ENCODE data around the gene SLC35F4. TPM values are rescaled to one million over a fixed set of nuclear protein-coding genes. Genes with fewer than 3 reads are reported as not detected.
"Not testable (repeated sequence)": the region's sequence is repeated elsewhere in the genome, so short reads cannot be mapped to it uniquely, and the experiment has no call there.

The SLC35F4 gene
- total RNA-seq, 1 donor from 2014 or later = 1.6 TPM

DNA sequence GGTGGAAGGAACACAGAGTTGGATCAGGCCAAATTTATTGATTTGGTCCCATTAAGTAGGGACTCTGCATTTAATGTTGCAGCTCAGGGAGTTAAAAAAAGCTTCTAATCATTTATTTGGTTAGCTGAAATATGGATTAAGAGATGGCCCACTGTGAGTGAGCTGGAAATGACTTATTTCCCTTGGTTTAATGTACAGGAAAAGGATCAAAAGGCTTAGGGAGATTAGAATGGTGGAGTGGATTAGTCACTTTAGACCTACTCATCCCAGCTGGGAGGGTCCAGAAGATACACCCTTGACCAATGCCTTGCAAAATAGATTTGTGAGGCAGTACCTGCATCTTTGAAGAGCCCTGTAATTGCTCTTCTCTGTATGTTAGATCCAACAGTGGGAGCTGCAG lies 143.8 kb downstream of the SLC35F4 start:
- not testable (repeated sequence) for DNase-seq

DNA sequence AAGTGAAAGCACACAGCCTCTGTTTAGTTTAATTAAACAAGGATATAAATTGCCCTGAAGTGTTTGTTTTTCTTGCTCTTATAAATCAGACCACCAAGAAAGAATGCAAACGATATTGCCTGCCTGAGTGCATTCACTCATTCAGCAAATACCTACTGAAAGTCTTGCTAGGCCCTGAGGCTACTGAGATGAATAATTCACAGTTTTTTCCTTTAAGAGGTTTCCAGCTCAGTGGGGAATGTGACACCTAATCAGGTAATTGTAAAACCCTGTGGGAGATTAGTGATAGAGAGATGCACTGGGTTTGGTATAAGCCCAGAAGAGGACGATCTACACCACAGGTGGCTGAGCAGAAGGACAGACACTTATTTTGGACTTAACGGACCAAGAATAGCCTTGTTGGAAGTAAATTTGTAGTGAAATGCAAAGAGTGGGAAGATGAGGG lies 151.4 kb downstream of the SLC35F4 start:
- no peak for DNase-seq

GRCh38 chr14:57712698-57713097 lies 153.2 kb downstream of the SLC35F4 start:
- DNase-seq = no peak

DNA sequence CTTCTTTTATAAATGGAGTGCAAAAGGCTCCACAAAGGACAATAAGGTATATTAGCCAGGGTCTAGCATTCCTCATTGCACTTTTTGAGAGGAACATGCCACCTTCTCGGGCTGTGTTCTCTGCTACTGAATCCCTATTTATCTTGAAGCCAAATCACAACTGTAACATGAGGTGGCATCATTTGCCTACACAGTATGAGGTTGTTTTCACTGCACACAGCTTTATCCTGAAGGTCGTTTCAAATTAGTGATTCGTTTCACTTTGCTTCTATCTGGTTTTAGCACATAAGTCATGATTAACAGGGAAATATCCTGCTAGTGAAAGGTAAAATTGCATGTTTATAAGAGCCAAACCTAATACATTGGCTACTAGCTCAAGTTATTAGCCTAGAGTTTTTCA lies 153.8 kb downstream of the SLC35F4 start:
- no peak for DNase-seq

DNA sequence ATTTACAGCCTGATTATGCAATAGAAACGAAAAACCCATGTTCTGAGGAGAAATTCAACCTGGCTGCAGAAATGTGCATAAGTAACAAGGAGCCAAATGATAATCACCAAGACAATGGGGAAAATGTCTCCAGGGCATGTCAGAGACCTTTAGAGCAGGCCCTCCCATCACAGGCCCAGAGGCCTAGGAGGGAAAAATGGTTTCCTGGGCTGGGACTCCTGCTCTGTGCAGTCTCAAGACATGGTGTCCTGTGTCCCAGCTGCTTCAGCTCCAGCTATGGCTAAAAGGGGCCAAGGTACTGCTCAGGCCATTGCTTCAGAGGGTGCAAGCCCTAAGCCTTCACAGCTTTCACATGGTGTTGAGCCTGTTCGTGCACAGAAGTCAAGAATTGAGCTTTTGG lies 156.0 kb downstream of the SLC35F4 start:
- no peak for DNase-seq

- DNase-seq = not testable (repeated sequence)
Measured at GRCh38 chr14:57709086-57709485, 156.8 kb downstream of the SLC35F4 start.

DNA sequence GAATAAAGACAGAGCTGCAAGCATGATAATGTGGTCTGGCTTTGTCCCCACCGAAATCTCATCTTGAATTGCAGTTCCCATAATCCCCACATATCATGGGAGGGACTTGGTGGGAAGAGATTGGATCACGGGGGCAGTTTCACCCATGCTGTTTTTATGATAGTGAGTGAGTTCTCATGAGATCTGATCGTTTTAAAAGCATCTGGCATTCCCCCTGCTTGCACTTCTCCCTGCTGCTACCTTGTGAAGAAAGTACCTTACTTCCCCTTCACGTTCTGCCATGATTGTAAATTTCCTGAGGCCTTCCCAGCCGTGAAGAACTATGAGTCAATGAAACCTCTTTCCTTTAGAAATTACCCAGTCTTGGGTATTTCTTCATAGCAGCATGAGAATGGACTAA lies 158.7 kb downstream of the SLC35F4 start:
- no peak for DNase-seq

GRCh38 chr14:57704763-57705162 lies 161.1 kb downstream of the SLC35F4 start:
- DNase-seq = no peak

GRCh38 chr14:57699947-57700346 lies 165.9 kb downstream of the SLC35F4 start:
- DNase-seq = no peak

DNA sequence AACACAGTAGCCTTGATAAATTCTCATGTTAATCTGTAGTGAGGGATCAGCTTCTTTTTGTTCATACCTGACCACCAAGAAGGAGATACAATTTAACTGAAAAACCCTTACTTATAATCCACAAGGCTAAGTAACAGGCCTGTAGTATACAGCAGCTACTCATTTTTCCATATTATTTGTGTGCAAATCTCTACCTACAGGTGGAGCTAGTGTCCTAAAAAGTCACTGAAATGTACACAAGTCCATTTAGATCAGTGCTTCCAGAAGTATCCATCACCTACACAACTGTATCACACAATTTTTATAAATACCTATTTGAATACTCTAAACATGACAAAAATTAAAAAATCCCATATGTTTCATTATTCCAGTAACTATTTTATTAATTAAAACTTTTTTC lies 173.2 kb downstream of the SLC35F4 start:
- no peak for DNase-seq

- no peak for DNase-seq
Measured at GRCh38 chr14:57687416-57687815, 178.5 kb downstream of the SLC35F4 start.

GRCh38 chr14:57686304-57686703 lies 179.6 kb downstream of the SLC35F4 start:
- no peak for DNase-seq

DNA sequence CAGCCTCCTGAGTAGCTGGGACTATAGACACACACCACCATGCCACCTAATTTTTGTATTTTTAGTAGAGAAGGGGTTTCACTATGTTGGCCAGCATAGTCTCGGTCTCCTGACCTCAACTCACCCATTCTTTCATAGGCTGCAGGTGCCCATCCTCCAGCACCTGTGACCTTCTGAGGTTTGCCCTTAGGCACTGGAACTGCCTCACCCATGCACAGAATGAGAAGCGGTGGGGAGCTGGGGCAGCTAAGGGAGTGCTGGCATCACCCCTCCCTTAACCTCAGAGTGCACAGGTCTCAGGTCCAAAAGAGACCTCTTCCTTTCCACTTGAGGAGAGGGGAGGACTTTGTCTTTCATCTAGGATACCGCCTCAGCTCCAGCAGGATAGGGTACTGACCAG lies 194.9 kb downstream of the SLC35F4 start:
- DNase-seq = no peak

GRCh38 chr14:57660208-57660607 lies 205.7 kb downstream of the SLC35F4 start:
- DNase-seq = no peak

- no peak for DNase-seq
Measured at GRCh38 chr14:57659052-57659451, 206.8 kb downstream of the SLC35F4 start.

DNA sequence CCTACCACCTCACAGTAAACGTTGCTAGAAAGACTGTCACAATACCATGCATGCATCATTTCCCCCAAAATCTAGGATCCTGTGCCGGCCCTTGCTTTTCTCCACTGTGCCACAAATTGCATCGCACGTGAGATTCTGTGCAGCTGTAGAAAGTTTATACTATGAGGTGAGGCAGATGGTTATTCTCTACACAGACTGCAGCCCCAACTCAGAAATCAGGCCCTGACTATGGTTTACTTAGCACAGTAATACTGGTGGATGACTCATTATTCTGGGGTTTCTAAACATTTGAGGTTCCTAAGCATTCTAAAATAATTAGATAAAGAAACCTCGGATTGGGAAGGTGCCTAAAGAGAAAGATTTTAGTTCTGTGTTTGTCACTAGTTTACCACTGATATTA lies 208.4 kb downstream of the SLC35F4 start:
- no peak for DNase-seq

GRCh38 chr14:57656853-57657252 lies 209.0 kb downstream of the SLC35F4 start:
- no peak for DNase-seq

DNA sequence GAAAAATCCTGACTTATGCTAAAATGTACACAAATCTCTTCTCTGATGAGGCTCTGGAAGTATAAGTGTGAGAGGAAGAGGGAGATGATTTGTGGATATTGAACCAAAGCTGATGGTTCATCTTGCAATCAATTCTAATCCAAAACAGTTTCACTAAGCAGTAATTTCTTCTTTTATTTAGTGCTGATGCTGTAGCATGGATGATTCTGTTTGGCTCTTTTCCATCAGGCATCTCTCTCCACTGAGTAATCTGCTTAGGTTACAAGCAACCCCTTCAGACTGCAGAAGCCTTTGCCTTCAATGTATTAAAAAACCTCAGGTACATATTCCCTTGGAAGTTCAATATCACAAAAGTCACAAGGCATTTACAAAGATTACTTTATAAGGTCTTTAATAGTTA lies 213.1 kb downstream of the SLC35F4 start:
- no peak for DNase-seq

GRCh38 chr14:57641776-57642175 lies 224.1 kb downstream of the SLC35F4 start:
- no peak for DNase-seq

DNA sequence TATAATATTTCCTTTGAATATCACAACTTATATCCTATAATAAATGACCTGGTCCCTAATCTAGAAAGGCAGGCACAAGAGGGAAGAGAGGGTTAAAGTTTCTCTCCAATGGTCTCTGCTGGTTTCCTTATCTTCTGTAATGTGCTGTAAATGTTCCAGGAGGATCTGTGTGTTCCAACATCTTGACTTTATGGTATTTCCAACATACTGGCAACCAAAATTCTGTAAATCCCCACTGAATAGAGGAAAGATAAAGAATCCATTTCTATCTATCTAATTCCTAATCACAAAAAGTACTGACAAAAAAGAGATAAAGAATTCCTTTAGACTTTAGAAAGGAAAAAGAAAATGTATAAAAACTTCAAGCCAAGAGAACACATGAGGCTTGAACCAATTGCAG lies 225.9 kb downstream of the SLC35F4 start:
- DNase-seq = no peak

DNA sequence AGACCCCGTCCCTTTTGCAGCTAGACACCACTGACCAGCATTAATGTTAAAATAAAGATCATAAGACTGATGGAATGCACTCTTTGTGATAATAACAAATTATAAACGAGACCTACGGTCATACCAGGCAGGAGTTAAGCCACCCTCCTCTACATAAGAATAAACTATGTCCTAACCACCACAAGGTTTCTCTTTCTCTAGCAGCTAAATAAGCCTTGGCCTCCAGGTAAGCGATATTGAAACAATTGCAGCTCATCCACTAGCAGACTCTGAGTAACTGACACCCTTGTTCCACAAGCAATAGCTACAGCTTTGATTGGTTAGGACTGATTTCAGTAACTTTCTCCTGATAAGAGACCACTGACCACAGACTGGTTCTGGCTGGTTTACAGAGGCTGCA lies 228.0 kb downstream of the SLC35F4 start:
- no peak for DNase-seq

GRCh38 chr14:57634335-57634734 lies 231.6 kb downstream of the SLC35F4 start:
- DNase-seq = no peak

- DNase-seq = no peak
Measured at GRCh38 chr14:57632649-57633048, 233.2 kb downstream of the SLC35F4 start.

DNA sequence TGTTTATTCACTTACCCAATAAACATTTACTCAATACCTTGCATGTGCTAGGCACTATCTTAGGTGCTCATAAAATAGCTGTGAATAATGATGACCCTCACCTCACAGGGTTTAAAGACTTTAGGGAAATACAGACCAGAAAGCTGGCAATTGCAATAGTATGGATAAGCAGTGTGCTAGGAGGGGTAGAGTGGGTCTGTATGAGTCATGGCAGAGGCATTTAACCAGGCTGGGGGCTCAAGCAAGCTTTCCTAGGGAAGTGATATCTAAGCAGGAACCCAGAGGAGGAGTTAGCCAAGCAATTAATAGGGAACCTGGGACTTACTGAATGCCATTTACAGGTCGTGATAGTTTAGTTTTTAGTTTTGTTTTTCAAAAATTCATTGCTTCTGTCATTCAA lies 248.4 kb downstream of the SLC35F4 start:
- no peak for DNase-seq

- DNase-seq = no peak
Measured at GRCh38 chr14:57612946-57613345, 252.9 kb downstream of the SLC35F4 start.

All from occipital lobe (tissue), 2 donors.